Measurements from ENCODE around the gene SLC34A3. TPM values are rescaled to one million over a fixed set of nuclear protein-coding genes. Genes with fewer than 3 reads are reported as not detected.
A peak's percentile ranks its signal among the peaks of the same experiment; 100 is the strongest.

The SLC34A3 gene
- total RNA-seq, 2 donors from 2014 or later = not detected

GRCh38 chr9:137280474-137281344 lies 50.0 kb downstream of the SLC34A3 start:
- TF ChIP-seq CTCF (IDR thresholded peaks at IDR 0.05) = peak; percentile 16
- H3K4me1 ChIP-seq = peaks cover 15% of the 10 kb centered on the region
- intact Hi-C loops (cut with DNase I) = no loop called here
- no peaks in the 10 kb centered on the region for H3K27me3 ChIP-seq
- H3K9me3 ChIP-seq = no peaks in the 10 kb centered on the region
- H3K9ac ChIP-seq (ENCODE audit: low read depth in 2 of 2, low read length in 2 of 2) = no peak overlapping the region
- H3K4me3 ChIP-seq = no peak overlapping the region
- H3K27ac ChIP-seq = no peak overlapping the region
- H3K36me3 ChIP-seq = no peaks in the 10 kb centered on the region
- DNase-seq = peak; percentile 39

GRCh38 chr9:137281345-137282116 lies 50.8 kb downstream of the SLC34A3 start:
- no peak overlapping the region for H3K4me3 ChIP-seq
- TF ChIP-seq CTCF (IDR thresholded peaks at IDR 0.05) = no peak
- H3K9me3 ChIP-seq = no peaks in the 10 kb centered on the region
- no peaks in the 10 kb centered on the region for H3K36me3 ChIP-seq
- no peak overlapping the region for H3K9ac ChIP-seq (ENCODE audit: low read depth in 2 of 2, low read length in 2 of 2)
- H3K27me3 ChIP-seq = no peaks in the 10 kb centered on the region
- no peak overlapping the region for H3K27ac ChIP-seq
- no peak for DNase-seq
- intact Hi-C loops (cut with DNase I) = no loop called here
- peaks cover 12% of the 10 kb centered on the region for H3K4me1 ChIP-seq

Other genes starting within 250 kb of the SLC34A3 start
- not detected for gene LCNL1, start 247.9 kb upstream of the SLC34A3 start, total RNA-seq
- gene PAXX, start 238.5 kb upstream of the SLC34A3 start, total RNA-seq = 10 to 100 TPM; 29.9 to 81.0 TPM
- 10 to 100 TPM in 1 of 2 donors, 1 to 10 TPM in 1; 3.6 to 15.4 TPM for gene CLIC3, start 234.3 kb upstream of the SLC34A3 start, total RNA-seq
- 10 to 100 TPM; 22.4 to 47.5 TPM for gene ABCA2, start 202.7 kb upstream of the SLC34A3 start, total RNA-seq
- gene FUT7, start 198.8 kb upstream of the SLC34A3 start, total RNA-seq = not detected
- gene NPDC1, start 184.7 kb upstream of the SLC34A3 start, total RNA-seq = 100 to 1,000 TPM; 149 to 177 TPM
- 10 to 100 TPM; 20.5 to 22.1 TPM for gene ENTPD2, start 176.8 kb upstream of the SLC34A3 start, total RNA-seq
- gene SAPCD2, start 160.3 kb upstream of the SLC34A3 start, total RNA-seq = 10 to 100 TPM; 19.2 to 57.8 TPM
- 10 to 100 TPM in 1 of 2 donors, 1 to 10 TPM in 1; 9.0 to 13.0 TPM for gene UAP1L1, start 153.4 kb upstream of the SLC34A3 start, total RNA-seq
- 10 to 100 TPM; 43.5 to 52.6 TPM for gene MAN1B1, start 143.9 kb upstream of the SLC34A3 start, total RNA-seq
- 10 to 100 TPM; 46.2 to 52.5 TPM for gene DPP7, start 116.2 kb upstream of the SLC34A3 start, total RNA-seq
- gene GRIN1, start 91.7 kb upstream of the SLC34A3 start, total RNA-seq = under 1 TPM; 0.47 to 0.93 TPM
- 10 to 100 TPM; 64.6 to 95.8 TPM for gene LRRC26, start 60.9 kb upstream of the SLC34A3 start, total RNA-seq
- gene TMEM210, start 58.8 kb upstream of the SLC34A3 start, total RNA-seq = under 1 TPM in 1 of 2 donors, not detected in 1; 0.67 TPM
- 10 to 100 TPM; 33.8 to 67.8 TPM for gene ANAPC2, start 42.3 kb upstream of the SLC34A3 start, total RNA-seq
- 100 to 1,000 TPM in 1 of 2 donors, 10 to 100 TPM in 1; 60.0 to 100 TPM for gene SSNA1, start 42.2 kb upstream of the SLC34A3 start, total RNA-seq
- gene TPRN, start 30.2 kb upstream of the SLC34A3 start, total RNA-seq = 100 to 1,000 TPM in 1 of 2 donors, 10 to 100 TPM in 1; 83.1 to 124 TPM
- 10 to 100 TPM; 35.7 to 43.5 TPM for gene TMEM203, start 25.3 kb upstream of the SLC34A3 start, total RNA-seq
- gene NDOR1, start 25.2 kb upstream of the SLC34A3 start, total RNA-seq = 10 to 100 TPM; 11.7 to 36.9 TPM
- 1 to 10 TPM; 6.5 to 9.3 TPM for gene RNF208, start 8.7 kb upstream of the SLC34A3 start, total RNA-seq
- gene CYSRT1, start 5.7 kb upstream of the SLC34A3 start, total RNA-seq = under 1 TPM in 1 of 2 donors, not detected in 1; 0.64 TPM
- not detected for gene RNF224, start 3.4 kb upstream of the SLC34A3 start, total RNA-seq
- gene TUBB4B, start 10.4 kb downstream of the SLC34A3 start, total RNA-seq = 100 to 1,000 TPM; 303 to 779 TPM
- gene STPG3, start 20.4 kb downstream of the SLC34A3 start, total RNA-seq = not detected
- gene NELFB, start 24.4 kb downstream of the SLC34A3 start, total RNA-seq = 10 to 100 TPM; 62.1 to 87.1 TPM
- 10 to 100 TPM; 57.1 to 63.9 TPM for gene TOR4A, start 46.8 kb downstream of the SLC34A3 start, total RNA-seq
- 100 to 1,000 TPM; 120 to 178 TPM for gene NRARP, start 71.4 kb downstream of the SLC34A3 start, total RNA-seq
- gene EXD3, start 192.3 kb downstream of the SLC34A3 start, total RNA-seq = 10 to 100 TPM; 34.9 to 36.4 TPM
- 10 to 100 TPM; 27.5 to 29.3 TPM for gene NOXA1, start 192.5 kb downstream of the SLC34A3 start, total RNA-seq
- gene ENTPD8, start 210.5 kb downstream of the SLC34A3 start, total RNA-seq = 10 to 100 TPM; 48.3 to 72.0 TPM
- 10 to 100 TPM; 33.7 to 47.8 TPM for gene NSMF, start 228.4 kb downstream of the SLC34A3 start, total RNA-seq